Common myeloid progenitor, CD34-positive (primary cell): ENCODE data around the gene PDE6H.

Source experiments
- CTCF ChIA-PET: fragments of 350-600 bp; sonication (Branson Sonifier 250); formaldehyde crosslinking; loops from one replicate; lab custom pipeline; 2021; ENCODE audit warnings: antibody characterized with exemption; lab: Charles Lee
- POLR2A ChIA-PET: fragments of 350-600 bp; sonication (Branson Sonifier 250); formaldehyde crosslinking; loops from one replicate; lab custom pipeline; 2021; ENCODE audit warnings: antibody characterized with exemption; lab: Charles Lee
- DNase-seq, 3 donors: peaks; one replicate each; pipeline versions ENCODE4 v3.0.0 to v3.0.0-alpha.2; 2013
- H3K27ac ChIP-seq, 2 experiments: 1 replicate in 1 of 2; 2 replicates in 1 of 2; pipeline ENCODE4 v1.7.0; 2013; ENCODE audit warnings: inconsistent platforms in 2 of 2, low read length in 2 of 2, mild to moderate bottlenecking in 2 of 2, low read depth in 1 of 2, moderate library complexity in 1 of 2; ENCODE audit not compliant: severe bottlenecking in 2 of 2, insufficient read depth in 1 of 2, poor library complexity in 1 of 2
- H3K27me3 ChIP-seq, 5 experiments: replicated peaks in 2 of 5; 1 replicate in 3 of 5; 2 replicates in 2 of 5; pipeline versions ENCODE4 v1.6.1 to v1.7.0; 2013; ENCODE audit warnings: low read length in 4 of 5, mild to moderate bottlenecking in 2 of 5, moderate library complexity in 2 of 5, inconsistent platforms in 1 of 5; ENCODE audit not compliant: insufficient read depth in 5 of 5, control insufficient read depth in 4 of 5
- H3K36me3 ChIP-seq, 4 experiments: 1 replicate in 2 of 4; 2 replicates in 2 of 4; pipeline versions ENCODE4 v1.6.1 to v1.7.0; 2013; ENCODE audit warnings: low read length in 3 of 4, control low read depth in 1 of 4, mild to moderate bottlenecking in 1 of 4; ENCODE audit not compliant: control insufficient read depth in 4 of 4, insufficient read depth in 4 of 4
- H3K4me1 ChIP-seq, 4 experiments: 1 replicate in 3 of 4; 2 replicates in 1 of 4; pipeline versions ENCODE4 v1.6.1 to v1.7.1; 2013; ENCODE audit warnings: low read length in 3 of 4, mild to moderate bottlenecking in 3 of 4, control low read depth in 1 of 4, inconsistent platforms in 1 of 4, moderate library complexity in 1 of 4; ENCODE audit not compliant: control insufficient read depth in 4 of 4, insufficient read depth in 4 of 4; ENCODE audit errors: control extremely low read depth in 1 of 4
- H3K4me3 ChIP-seq, 7 experiments: 1 replicate in 4 of 7; 2 replicates in 3 of 7; pipeline versions ENCODE4 v1.5.1 to v1.7.0; 2013; ENCODE audit warnings: mild to moderate bottlenecking in 7 of 7, low read length in 6 of 7, moderate library complexity in 6 of 7, inconsistent platforms in 2 of 7, low read depth in 2 of 7, control low read depth in 1 of 7; ENCODE audit not compliant: insufficient read depth in 4 of 7, control insufficient read depth in 1 of 7; ENCODE audit errors: extremely low read depth in 1 of 7
- H3K9me3 ChIP-seq, 5 experiments: 1 replicate in 4 of 5; 2 replicates in 1 of 5; pipeline versions ENCODE4 v1.6.1 to v1.7.1; 2013; ENCODE audit warnings: low read length in 4 of 5, mild to moderate bottlenecking in 2 of 5, inconsistent platforms in 1 of 5, low read depth in 1 of 5, moderate library complexity in 1 of 5; ENCODE audit not compliant: control insufficient read depth in 4 of 5, insufficient read depth in 2 of 5; ENCODE audit errors: control extremely low read depth in 1 of 5
- WGBS: methylation state at CpG from one replicate; pipeline ENCODE4 v1.1.5; 2013; ENCODE audit not compliant: insufficient coverage; 5-methylcytosine and 5-hydroxymethylcytosine counted together

PDE6H gene

DNA sequence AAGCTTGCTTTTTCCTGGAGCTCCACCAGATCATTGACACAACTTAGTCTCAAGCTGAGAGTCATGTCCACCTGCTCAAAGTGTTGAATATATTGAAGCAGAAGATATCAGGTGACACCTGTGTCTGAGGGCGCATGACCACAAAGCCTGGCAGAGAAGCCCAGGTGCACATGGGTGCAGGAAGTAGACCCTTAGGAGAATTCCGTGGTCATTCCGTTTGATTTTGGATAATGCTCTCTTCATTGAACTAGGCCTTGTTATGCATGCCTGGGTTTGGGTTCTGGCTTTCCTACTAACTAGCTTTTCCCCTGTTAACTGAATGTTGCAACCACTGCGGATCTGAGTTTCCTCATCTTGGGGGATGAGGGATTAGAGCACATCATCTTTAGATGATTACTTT lies 18.6 kb upstream of the PDE6H start:
- Histone ChIP-seq H3K27ac (peak overlapping the region; percentile 82 to 92), H3K9me3 (no peaks in the 10 kb centered on the region), H3K4me3 (peak overlapping the region in 4 of 7 experiments; percentile 12 to 32 (median 24)), H3K27me3 (no peaks in the 10 kb centered on the region), H3K4me1 (peaks cover 86 to 100% (median 96%) of the 10 kb centered on the region in 4 experiments), H3K36me3 (peaks cover 9 to 63% (median 18%) of the 10 kb centered on the region in 4 experiments)
- no peak for DNase-seq
- WGBS, result 36% methylated on average over 3 of the region's 4 CpGs
- POLR2A ChIA-PET, result no interaction called here
- CTCF ChIA-PET, result interaction anchor here (1.0 to 1.3 kb wide), 4 partner anchors 13 to 108 kb away, joined by 3 to 5 read pairs (median 3); no protein-coding TSS in a partner anchor

DNA sequence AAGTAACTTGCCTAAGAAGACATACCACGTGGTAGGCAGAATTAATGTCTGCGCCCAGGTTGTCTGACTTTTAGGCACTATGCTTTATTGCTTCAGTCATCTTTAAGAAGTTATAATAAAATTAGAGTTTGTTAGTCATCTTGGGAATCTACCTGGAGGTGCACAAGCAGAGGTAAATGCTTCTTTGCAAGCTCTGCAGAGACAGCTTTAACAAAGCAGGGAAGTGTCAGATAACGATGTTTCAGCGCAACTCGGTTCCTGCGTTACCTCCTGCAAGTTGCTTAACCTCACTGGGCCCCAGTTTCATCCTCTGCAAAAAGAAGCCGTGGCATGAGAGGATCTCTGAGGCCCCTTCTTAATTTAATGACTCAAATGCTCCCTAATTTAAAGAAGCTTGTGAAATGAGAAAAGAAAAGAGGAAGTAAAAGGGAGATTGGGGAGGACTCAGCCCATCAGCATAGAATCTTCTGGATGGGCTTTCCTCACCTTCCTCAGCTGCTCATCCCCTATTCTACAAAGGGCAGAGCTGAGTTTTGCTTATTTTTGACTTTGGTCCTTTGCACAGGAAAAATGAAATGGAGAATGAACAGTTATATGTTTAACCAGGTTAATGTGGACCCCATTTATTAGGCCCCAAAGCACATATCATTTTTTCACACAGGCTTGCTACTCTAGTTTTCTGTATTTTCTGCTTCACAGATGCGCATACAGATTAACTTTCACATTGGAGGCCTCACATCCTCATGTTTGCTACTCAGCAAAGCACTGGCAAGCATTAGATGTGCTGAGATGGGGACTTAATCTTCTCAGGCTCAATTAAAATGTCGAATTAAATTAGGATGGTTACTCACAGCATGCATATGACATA lies 16.6 kb upstream of the PDE6H start:
- Histone ChIP-seq H3K4me3 (peak overlapping the region in 6 of 7 experiments; percentile 1 to 96 (median 57)), H3K36me3 (peaks cover 3 to 52% (median 4%) of the 10 kb centered on the region in 4 experiments), H3K27me3 (no peaks in the 10 kb centered on the region), H3K4me1 (peaks cover 77 to 95% (median 85%) of the 10 kb centered on the region in 4 experiments), H3K9me3 (no peaks in the 10 kb centered on the region), H3K27ac (peak overlapping the region; percentile 37 to 94)
- CTCF ChIA-PET, result interaction anchor here (0.7 to 3.5 kb wide), 4 partner anchors 10 to 72 kb away, joined by 3 to 11 read pairs (median 5); no protein-coding TSS in a partner anchor
- DNase-seq, result peak in 2 of 3 donors; percentile 75 to 82
- POLR2A ChIA-PET, result interaction anchor here (1.0 kb wide), 1 partner anchor 185 kb away, joined by 3 read pairs; no protein-coding TSS in a partner anchor
- WGBS, result 20% methylated on average over 7 of the region's 9 CpGs

DNA sequence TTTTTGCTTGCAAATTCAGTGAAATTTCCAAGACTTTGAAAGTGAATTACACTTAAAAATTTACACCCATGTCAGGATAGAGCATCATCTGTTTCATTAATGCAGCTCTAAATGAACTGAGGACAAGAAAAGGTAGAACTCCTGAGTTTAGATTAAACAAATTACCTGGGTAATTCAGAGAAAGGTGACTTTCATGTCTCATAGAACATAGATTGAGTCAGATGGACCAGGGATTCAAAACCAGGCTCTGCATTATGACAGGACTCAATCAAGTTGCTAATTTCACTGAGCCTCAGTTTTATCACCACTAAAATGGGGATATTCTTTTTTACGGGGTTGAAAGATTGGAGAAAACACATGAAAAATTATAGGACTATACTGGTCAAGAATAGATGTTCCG lies 15.9 kb upstream of the PDE6H start:
- Histone ChIP-seq H3K4me1 (peaks cover 72 to 95% (median 82%) of the 10 kb centered on the region in 4 experiments), H3K9me3 (no peaks in the 10 kb centered on the region), H3K27me3 (no peaks in the 10 kb centered on the region), H3K4me3 (peak overlapping the region in 5 of 7 experiments; percentile 20 to 96 (median 92)), H3K27ac (peak overlapping the region; percentile 67 to 94), H3K36me3 (peaks cover 3 to 45% (median 4%) of the 10 kb centered on the region in 4 experiments)
- POLR2A ChIA-PET, result no interaction called here
- DNase-seq, result no peak
- WGBS, result 17% methylated on average over 1 of the region's 2 CpGs
- CTCF ChIA-PET, result interaction anchor here (0.7 to 3.5 kb wide), 5 partner anchors 9 to 62 kb away, joined by 3 to 11 read pairs (median 6); no protein-coding TSS in a partner anchor

DNA sequence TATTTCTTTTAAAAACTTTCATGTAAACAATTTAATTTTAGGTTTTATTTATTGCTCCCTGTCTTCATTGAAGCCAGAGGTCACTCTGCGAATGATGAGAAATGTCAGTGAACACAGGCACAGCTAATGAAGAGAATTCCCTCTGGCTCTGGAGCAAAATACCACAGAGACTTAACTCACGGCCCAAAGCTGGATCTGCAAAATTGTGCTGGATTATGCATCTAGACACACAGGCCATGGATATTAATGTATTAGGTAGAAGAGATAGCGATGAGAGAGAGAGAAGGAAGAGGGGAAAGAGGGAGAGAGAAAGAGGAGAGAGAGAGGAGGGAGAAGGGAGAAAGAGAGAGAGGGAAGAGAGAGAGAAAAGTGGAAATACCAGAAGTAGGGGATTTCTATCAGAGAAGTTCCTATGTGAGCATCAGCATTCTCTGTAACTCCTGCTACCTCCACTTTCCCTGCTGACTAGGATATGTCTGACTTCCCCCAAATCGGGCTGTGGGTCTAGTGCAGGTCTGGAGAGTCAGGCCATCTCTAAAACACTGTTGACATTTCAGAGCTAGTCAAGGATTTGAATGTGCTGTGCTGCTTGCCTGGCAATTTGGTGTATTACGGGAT lies 15.2 kb upstream of the PDE6H start:
- Histone ChIP-seq H3K36me3 (peaks cover 3 to 44% (median 4%) of the 10 kb centered on the region in 4 experiments), H3K9me3 (no peaks in the 10 kb centered on the region), H3K4me1 (peaks cover 69 to 95% (median 81%) of the 10 kb centered on the region in 4 experiments), H3K27me3 (no peaks in the 10 kb centered on the region), H3K27ac (peak overlapping the region; percentile 89 to 94), H3K4me3 (peak overlapping the region in 6 of 7 experiments; percentile 85 to 96 (median 92))
- WGBS, result 33% methylated on average over 4 of the region's 5 CpGs
- ChIA-PET CTCF (interaction anchor here (0.7 to 3.5 kb wide), 5 partner anchors 9 to 63 kb away, joined by 3 to 11 read pairs (median 6); no protein-coding TSS in a partner anchor), POLR2A (no interaction called here)
- DNase-seq, result no peak

DNA sequence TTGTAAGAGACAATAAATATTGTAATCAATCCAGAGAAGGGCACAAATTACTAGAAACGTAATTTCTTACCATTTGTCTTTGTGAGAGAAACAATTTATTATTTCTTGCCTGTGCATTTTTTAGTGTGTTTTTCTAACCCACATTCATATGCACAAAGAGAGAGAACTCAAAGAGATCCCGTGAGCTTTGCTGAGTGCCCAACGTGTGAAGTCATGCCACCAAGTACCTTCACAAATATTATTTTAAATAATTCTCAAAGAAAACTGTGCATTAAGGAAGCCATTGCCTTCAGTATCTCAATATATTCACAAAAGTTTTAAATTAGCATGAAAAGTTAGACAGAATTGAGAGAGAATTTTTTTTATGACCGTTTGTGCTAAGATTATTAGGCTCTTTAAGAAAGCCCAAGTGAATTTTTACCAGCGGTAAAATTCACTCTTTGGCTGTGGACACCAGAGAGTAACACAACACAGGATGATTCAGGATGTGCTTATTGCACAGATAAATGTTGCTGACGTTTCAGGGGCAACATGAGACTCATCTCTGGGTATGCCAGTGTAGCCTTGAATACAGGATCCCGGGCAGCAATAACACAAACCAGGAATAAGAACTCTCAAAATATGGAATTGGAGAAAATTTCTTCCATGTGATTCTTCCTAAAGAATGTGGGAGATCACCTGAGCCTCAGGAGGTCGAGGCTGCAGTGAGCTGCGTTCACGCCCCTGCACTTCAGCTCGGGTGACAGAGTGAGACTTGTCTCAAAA lies 14.3 kb upstream of the PDE6H start:
- Histone ChIP-seq H3K4me3 (peak overlapping the region in 6 of 7 experiments; percentile 85 to 96 (median 92)), H3K4me1 (peaks cover 69 to 95% (median 81%) of the 10 kb centered on the region in 4 experiments), H3K9me3 (no peaks in the 10 kb centered on the region), H3K27ac (peak overlapping the region; percentile 89 to 94), H3K36me3 (peaks cover 3 to 44% (median 4%) of the 10 kb centered on the region in 4 experiments), H3K27me3 (no peaks in the 10 kb centered on the region)
- 18% methylated on average over 7 of the region's 11 CpGs for WGBS
- DNase-seq, result peak in 1 of 3 donors; percentile 50
- CTCF ChIA-PET, result interaction anchor here (1.1 to 3.5 kb wide), 4 partner anchors 10 to 37 kb away, joined by 5 to 11 read pairs (median 6); no protein-coding TSS in a partner anchor
- POLR2A ChIA-PET, result no interaction called here

DNA sequence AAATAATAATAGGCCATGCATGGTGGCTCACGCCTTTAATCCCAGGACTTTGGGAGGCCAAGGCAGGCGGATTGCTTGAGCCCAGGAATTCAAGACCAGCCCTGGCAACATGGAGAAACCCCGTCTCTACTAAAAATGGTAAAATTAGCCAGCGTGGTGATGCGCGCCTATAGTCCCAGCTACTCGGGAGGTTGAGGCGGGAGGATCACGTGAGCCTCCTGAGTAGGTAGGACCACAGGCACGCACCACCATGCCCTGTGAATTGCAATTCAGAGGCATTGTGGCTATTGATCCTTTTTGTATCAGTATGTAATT lies 13.8 kb upstream of the PDE6H start:
- H3K4me1 ChIP-seq, result peaks cover 74 to 95% (median 79%) of the 10 kb centered on the region in 4 experiments
- H3K4me3 ChIP-seq, result peak overlapping the region in 6 of 7 experiments; percentile 85 to 96 (median 92)
- peak overlapping the region; percentile 89 to 94 for H3K27ac ChIP-seq
- H3K9me3 ChIP-seq, result no peaks in the 10 kb centered on the region
- H3K27me3 ChIP-seq, result no peaks in the 10 kb centered on the region
- peaks cover 3 to 43% (median 4%) of the 10 kb centered on the region in 4 experiments for H3K36me3 ChIP-seq
- DNase-seq, result no peak
- ChIA-PET POLR2A (interaction anchor here (1.0 kb wide), 1 partner anchor 320 kb away, joined by 3 read pairs; no protein-coding TSS in a partner anchor), CTCF (interaction anchor here (1.1 to 3.5 kb wide), 2 partner anchors 13 to 37 kb away, joined by 5 to 11 read pairs; no protein-coding TSS in a partner anchor)
- WGBS, result 73% methylated on average over 7 of the region's 10 CpGs
